Fibroblast of villous mesenchyme (primary cell): ENCODE data around the gene CTNND2. TPM values are rescaled to one million over a fixed set of nuclear protein-coding genes. Genes with fewer than 3 reads are reported as not detected.

Experiments
- DNase-seq: peaks from one replicate; pipeline ENCODE4 v3.0.0-alpha.2; 2010; ENCODE audit warnings: low read depth
- H3K4me3 ChIP-seq: 2 replicates; pipeline ENCODE4 v1.5.1; 2011; ENCODE audit warnings: low read depth, mild to moderate bottlenecking, low read length
- total RNA-seq: library from RNA; depleted of rRNA; stranded (reverse); fragments of >200 nt; gene quantifications from 2 replicates; pipeline ENCODE4 v1.2.3, GENCODE V29; 2012
- TF ChIP-seq, protein P1 (sequence below): IDR thresholded peaks from 2 replicates; pipeline ENCODE4 v1.5.1; 2012; ENCODE audit warnings: low read depth, mild to moderate bottlenecking, low read length; ENCODE audit not compliant: insufficient read depth

CTNND2 gene
- total RNA-seq, 1 donor = not detected

GRCh38 chr5:11043881-11044280 is 860.4 kb downstream of the CTNND2 start:
- TF ChIP-seq, protein P1, sequence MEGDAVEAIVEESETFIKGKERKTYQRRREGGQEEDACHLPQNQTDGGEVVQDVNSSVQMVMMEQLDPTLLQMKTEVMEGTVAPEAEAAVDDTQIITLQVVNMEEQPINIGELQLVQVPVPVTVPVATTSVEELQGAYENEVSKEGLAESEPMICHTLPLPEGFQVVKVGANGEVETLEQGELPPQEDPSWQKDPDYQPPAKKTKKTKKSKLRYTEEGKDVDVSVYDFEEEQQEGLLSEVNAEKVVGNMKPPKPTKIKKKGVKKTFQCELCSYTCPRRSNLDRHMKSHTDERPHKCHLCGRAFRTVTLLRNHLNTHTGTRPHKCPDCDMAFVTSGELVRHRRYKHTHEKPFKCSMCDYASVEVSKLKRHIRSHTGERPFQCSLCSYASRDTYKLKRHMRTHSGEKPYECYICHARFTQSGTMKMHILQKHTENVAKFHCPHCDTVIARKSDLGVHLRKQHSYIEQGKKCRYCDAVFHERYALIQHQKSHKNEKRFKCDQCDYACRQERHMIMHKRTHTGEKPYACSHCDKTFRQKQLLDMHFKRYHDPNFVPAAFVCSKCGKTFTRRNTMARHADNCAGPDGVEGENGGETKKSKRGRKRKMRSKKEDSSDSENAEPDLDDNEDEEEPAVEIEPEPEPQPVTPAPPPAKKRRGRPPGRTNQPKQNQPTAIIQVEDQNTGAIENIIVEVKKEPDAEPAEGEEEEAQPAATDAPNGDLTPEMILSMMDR = no peak
- DNase-seq = no peak
- H3K4me3 ChIP-seq = no peak overlapping the region

GRCh38 chr5:11040345-11040744 is 863.9 kb downstream of the CTNND2 start:
- DNase-seq = no peak
- TF ChIP-seq, protein P1 = no peak
- H3K4me3 ChIP-seq = no peak overlapping the region

DNA sequence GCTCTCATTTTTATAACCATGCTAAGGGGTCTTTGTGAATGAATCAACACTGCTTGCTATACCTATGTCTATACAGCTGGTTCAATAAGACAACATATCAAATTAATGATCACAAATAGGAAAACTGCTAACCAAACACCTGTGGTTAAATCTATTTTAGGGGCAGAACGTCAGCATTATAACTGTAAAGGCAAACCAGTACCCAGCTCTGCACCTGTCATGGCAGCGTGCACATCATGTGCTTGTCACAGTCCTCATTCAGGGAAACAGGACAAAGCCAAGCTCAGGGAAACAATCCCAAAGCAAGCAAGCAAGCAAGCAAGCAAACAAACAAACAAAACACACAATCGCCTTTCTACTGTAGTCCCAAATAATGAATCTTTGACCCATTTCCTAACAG is 865.5 kb downstream of the CTNND2 start:
- no peak overlapping the region for H3K4me3 ChIP-seq
- TF ChIP-seq, protein P1 = no peak
- no peak for DNase-seq

GRCh38 chr5:11037941-11038340 is 866.3 kb downstream of the CTNND2 start:
- TF ChIP-seq, protein P1 = no peak
- no peak for DNase-seq
- no peak overlapping the region for H3K4me3 ChIP-seq

DNA sequence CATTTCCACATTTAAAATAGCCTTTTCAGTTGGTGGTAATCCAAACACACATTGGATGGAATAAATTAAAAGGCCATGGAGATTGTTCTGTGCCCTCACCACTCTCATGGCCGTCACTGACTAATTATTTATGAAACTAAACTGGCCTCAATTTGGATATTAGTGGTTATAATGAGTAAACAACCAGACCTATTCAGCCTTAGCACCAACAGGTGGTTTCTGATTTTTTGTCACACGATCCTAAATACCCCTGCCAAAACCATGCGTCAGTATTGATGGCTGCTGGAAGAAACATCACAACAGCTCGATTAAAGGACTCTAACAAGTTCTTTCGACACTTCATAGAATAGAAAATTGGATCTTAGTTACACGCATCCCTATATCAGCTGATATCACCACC is 867.2 kb downstream of the CTNND2 start:
- DNase-seq = no peak
- TF ChIP-seq, protein P1 = no peak
- H3K4me3 ChIP-seq = no peak overlapping the region

DNA sequence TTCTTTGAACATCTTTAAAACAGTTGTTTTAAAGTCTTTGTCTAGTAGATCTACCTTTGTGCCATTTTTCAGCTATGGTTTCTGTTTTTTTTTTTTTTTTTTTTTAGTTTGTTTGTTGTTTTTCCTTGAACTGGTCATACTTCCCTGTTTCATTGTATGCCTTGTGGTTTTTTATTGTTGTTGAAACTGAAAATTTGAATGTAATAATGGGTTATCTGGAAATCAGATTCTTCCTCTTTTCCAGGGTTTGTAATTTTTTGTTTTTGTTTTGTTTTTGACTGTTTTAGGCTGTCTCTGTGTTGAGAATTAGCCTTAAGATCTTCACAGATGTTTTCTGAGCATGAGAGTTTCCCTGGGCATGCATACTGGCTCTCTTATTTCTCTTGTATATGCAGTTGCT is 873.6 kb downstream of the CTNND2 start:
- no peak for DNase-seq
- no peak overlapping the region for H3K4me3 ChIP-seq
- TF ChIP-seq, protein P1 = no peak

GRCh38 chr5:11027660-11028059 is 876.6 kb downstream of the CTNND2 start:
- no peak for DNase-seq
- TF ChIP-seq, protein P1 = no peak

More at GRCh38 chr5:11027660-11028059, 876.6 kb downstream of the CTNND2 start:
- H3K4me3 ChIP-seq = no peak overlapping the region
